HG02981 (cell line): Measurements from ENCODE around the gene GPD1L.

ENCODE experiments used
- ATAC-seq: cut with Tn5 transposase; IDR thresholded peaks from one replicate; pipeline ENCODE4 v1.9.1; 2021; ENCODE audit warnings: mild to moderate bottlenecking, moderate library complexity; ENCODE audit not compliant: unreplicated experiment

GPD1L gene

DNA sequence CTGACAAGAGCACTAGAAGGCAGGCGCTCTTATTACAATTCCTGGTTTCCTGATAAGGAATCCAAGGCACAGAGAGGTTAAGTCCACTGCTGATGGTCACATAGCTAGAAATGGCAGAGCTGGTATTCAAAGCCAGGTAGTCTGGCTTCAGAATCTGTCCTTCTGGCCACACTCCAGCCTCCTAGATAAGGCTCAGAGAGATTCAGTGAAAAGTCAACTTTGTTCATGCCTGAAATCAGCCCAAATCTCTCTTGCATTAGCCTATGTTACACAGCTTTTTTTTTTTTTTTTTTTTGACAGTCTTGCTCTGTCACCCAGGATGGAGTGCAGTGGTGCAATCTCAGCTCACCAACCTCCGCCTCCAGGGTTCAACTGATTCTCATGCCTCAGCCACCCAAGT is 110.9 kb downstream of the GPD1L start:
- no peak for ATAC-seq
